Brain pericyte (primary cell): ENCODE measurements around the gene TEF.
"Not testable (repeated sequence)": the region's sequence is repeated elsewhere in the genome, so short reads cannot be mapped to it uniquely, and the experiment has no call there.

ENCODE experiments used
- DNase-seq: peaks from one replicate; pipeline ENCODE4 v3.0.0-alpha.2; 2012; ENCODE audit warnings: low read depth, low spot score

Gene TEF

GRCh38 chr22:41382610-41383009, 868 bp downstream of the TEF start:
- no peak for DNase-seq

GRCh38 chr22:41383085-41383484, 1.3 kb downstream of the TEF start:
- no peak for DNase-seq

DNA sequence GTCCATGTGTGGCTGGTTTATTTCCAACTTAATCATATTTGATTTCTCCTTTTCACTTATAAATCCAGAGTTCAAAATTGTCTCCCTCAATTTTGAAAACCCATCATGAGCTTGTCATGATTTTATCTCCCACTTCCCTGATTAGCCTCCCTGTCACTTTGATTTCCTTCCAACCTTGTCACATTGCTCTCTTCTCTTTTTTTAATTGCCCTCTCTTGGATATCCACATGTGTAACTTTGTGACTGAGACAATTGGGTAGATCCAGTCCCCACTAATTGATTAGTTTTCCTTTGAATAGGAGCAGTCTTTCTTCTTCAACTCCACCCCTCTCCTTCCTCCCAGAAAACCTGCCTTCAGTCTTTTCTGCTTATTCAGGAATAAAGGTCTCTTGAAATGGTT, 2.4 kb downstream of the TEF start:
- DNase-seq = no peak

DNA sequence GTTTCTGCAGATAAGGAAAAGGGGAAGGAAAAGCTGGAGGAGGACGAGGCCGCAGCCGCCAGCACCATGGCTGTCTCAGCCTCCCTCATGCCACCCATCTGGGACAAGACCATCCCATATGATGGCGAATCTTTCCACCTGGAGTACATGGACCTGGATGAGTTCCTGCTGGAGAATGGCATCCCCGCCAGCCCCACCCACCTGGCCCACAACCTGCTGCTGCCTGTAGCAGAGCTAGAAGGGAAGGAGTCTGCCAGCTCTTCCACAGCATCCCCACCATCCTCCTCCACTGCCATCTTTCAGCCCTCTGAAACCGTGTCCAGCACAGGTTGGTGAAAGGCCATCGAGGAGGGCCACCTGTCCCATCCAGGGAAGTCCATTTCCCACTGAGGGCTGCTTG, 5.6 kb downstream of the TEF start:
- DNase-seq = no peak

- DNase-seq = no peak
Measured at GRCh38 chr22:41394012-41394356, 12.2 kb downstream of the TEF start.

- no peak for DNase-seq
Measured at GRCh38 chr22:41395531-41396240, 13.9 kb downstream of the TEF start.

DNA sequence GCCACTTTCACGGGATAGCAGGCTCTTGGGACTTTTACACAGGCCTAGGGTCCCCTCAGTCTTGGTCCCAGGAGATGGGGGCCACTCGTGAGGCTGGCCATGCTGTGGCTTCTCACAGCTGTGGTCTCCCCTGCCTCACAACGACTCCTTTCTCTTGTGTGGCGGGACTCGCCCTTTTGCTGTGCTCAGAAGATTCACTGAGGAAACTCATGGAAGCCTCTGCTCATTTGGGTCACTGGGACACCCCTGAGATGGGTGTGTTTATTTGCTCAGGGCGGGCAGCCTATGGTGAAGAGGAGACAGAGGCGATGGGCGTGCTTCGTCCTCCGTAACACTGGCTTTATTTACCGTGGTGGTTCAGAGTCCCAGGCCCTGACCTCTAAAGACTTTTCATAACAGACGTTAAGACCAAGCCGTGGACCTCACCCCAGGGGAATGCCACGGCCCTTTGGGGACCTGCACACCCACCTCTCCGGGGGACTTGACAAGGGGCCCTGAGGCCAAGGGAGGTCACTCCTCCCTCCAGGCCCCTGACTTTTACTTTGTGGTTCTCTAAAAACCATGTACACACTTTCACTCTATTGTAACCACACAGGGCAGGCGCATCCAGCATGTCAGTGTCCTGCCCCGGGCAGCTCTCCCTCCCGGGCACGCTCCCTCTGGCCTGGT, 15.5 kb downstream of the TEF start:
- DNase-seq = no peak

GRCh38 chr22:41398921-41399320, 17.2 kb downstream of the TEF start:
- no peak for DNase-seq

DNA sequence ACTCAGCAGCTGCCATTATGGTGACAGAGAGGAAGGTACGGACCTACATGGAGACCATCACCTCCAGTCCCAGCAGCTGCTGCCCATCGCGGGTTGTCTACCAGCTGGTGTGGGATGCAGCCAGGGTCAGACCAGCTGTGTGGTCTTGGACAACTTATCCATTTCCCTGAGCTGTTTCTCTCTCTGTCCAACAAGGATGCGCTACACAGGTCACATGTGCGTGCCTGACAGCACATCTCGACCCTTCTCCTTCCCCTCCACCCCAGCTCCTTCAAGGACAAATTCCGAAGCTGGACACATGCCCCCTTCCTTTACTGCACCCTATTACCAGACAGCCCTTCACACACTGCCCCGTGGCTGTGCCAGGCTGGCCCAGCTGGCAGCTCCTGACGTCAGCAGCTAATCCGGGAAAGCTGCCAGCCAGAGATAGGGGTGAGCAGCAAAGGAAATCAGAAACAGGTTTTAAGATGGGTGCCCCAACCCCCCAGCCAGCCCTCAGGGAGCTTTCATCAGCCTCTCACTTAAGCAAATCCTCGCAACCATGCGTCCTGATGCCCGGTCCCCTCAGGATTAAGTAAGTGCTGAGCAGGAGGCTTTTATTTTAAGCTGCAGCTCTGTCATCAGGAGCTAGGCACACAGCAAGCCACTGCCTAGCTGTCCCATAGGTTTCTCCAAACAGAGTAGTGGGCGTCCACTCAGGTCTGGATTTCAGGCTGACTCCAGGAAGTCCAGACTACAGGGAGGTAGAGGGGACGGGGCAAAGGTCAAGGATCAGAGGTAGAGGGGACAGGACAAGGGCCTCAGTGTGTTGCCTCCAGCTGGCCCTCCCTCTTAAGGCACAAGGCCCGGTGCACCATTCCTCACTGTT, 20.3 kb downstream of the TEF start:
- peak; percentile 77 for DNase-seq

GRCh38 chr22:41402851-41403250, 21.1 kb downstream of the TEF start:
- not testable (repeated sequence) for DNase-seq

DNA sequence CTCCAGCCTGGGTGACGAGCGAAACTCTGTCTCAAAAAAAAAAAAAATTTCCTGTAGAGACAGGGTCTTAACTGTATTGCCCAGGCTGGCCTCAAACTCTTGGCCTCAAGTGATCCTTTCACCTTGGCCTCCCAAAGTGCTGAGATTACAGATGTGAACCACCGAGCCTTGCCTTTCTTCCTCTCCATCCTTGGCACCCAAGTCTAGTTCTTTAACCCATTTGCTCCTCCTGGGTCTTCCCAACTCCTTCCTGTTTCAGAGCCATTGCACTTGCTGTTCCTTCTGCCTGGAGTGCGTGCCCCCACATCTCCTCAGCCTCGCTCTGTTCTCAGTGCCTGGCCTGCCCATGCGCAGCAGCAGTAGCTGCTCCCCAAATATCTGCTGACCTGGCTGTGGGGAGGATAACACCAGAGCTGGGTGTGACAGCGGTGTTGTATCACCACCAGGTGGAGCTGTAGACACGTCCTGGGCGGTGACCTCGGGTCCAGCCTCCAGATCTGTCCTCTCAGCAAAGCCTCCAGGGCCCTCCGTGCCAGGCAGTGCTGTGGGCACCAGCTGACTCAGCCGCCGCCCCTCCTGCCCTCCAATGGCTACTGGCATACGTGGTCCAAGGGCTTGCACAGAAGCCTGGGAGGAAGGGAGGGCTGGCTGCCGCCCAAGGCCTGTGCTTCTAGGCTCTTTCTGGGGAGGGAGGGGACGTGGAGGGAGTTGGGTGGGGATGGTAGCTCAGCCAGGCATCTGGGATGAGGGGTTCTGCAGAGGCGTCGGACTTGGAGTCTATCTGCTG, 22.0 kb downstream of the TEF start:
- peak; percentile 77 for DNase-seq

DNA sequence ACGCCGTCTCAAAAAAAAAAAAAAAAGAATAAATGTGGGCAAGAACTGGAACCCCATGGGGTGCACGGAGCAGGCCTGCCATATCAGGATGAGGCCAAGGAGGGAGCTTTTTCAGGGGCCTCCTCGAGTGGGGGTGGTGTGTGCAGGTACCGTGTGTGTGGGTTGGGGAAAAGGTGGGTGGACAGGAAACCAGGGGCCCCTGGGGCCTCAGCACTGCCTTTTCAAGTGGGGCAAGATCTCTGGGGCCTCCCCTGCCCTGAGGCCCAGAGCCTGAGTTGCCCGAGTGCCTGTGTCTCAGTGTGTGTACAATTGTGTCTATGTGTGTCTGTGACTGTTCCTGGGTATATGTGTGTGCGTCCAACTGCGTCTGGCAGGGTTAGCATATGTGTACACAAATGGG, 23.8 kb downstream of the TEF start:
- DNase-seq = no peak

DNA sequence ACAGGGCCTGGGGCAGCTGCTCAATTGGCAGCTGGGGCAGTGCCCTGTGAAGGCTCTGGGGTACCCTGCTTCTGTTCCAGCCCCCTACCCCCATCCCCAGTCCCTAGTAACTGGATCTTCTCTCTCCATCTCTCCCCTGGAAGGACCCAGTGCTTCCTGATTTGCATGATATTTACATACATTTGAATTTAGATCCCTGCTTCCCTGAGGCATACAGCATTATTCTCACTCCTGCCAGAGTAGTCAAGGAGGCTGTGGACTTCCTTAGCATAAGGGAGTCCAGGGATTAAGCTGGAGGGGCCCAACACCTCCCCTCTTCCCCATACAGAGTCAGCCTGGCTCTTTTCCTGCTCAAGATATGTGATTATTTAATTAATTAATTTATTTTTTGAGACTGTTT, 24.7 kb downstream of the TEF start:
- no peak for DNase-seq

DNA sequence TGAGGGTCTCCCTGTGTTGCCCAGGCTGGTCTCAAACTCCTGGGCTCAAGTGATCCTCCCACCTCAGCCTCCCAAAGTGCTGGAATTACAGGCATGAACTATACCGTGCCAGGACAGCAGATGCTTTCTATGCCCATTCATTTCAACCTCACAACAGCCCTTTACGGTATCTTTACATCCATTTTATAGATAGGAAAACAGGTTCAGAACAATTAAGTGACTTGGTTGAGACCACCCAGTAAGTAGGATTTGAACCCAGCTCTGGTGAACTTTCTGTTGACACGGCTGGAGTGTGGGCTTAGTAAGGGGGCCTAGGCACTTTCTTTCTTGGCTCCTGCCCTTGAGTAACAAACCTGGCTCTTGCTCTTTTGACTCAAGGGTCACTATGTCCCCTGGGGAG, 25.7 kb downstream of the TEF start:
- no peak for DNase-seq

GRCh38 chr22:41408665-41409064, 26.9 kb downstream of the TEF start:
- no peak for DNase-seq

DNA sequence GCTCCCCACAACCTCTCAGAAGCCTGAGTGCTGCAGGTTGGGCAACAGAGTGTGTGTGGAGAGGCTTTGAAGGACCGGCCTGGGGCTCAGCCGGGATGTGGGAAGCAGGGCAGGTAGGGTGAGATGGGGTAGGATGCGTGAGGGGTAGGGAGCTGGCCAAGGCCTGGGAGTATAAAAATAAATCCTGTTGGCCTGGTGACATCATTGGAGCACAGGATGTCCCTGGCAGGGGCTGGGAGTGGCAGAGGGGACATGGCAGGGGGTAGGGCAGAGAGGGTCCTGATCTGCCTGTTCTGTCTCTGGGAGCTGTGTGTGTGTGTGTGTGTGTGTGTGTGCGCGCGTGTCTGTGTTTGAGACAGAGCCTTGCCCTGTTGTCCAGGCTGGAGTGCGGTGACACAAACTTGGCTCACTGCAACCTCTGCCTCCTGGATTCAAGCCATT, 28.6 kb downstream of the TEF start:
- no peak for DNase-seq

- no peak for DNase-seq
Measured at GRCh38 chr22:41411021-41411851, 29.5 kb downstream of the TEF start.

DNA sequence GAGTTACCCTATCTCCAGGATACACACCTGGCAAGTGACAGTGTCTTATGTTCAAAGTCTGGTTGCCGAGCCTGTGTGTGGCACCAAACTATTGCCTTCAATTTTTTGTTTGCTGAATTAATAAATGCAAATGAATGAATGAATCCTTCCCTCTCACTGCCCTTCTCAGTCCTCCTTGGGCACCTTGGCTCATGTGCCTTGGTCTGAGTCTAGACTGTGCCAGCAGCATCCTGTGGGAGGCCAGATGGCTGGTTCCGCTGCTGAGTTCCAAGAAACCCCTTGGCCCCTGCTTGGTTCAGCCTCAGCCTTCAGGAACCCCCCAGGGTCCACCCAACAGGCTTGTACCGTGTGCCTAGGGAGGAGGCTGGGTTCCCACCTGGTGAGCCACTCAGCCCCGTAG, 33.8 kb downstream of the TEF start:
- no peak for DNase-seq

DNA sequence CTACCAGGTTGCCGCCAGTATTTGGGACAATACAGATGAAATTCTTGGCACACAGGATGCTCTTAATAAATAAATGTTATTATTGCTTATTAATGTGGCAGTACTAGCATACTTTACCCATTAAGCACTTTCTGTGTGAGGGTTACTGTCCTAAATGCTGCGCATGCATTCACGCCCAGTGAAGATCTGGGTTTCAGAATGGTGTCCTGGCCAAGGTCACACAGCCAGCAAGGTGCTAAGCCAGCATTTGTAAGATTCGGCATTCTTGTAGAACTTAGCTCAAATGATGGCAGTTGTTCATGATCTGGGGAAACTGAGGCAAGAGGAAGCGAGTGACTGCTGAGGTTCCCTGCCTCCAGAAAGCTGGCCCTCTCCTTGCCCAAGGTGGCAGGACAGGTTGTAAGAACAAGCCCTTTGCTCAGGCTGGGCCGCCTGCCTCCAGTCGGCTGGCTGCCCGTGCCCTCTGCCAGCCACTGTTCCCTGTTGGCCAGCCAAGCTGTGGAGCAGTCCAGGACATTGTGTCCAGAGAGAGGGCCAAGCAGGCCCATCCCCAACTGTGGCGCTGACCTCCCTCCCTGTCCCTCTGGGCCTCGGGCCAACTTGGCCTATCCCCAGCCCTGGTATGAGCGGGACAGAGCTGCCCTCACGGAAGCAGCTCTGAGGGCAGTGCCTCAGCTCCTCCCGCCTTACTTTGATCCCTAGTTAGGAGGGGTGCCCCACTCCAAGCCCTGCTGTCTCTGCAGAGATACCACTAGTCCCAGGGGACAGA, 36.1 kb downstream of the TEF start:
- DNase-seq = no peak

- DNase-seq = no peak
Measured at GRCh38 chr22:41418717-41419116, 37.0 kb downstream of the TEF start.
